Measurements from ENCODE around the gene ZNF534. TPM values are rescaled to one million over a fixed set of nuclear protein-coding genes. Genes with fewer than 3 reads are reported as not detected.

The ZNF534 gene
- total and polyA plus RNA-seq, 9 of the 15 experiments (the other 6 are each of a cell fraction or from before 2014, with no cell fraction given): 0.08 to 0.33 (median 0.22) TPM; not detected in 1

DNA sequence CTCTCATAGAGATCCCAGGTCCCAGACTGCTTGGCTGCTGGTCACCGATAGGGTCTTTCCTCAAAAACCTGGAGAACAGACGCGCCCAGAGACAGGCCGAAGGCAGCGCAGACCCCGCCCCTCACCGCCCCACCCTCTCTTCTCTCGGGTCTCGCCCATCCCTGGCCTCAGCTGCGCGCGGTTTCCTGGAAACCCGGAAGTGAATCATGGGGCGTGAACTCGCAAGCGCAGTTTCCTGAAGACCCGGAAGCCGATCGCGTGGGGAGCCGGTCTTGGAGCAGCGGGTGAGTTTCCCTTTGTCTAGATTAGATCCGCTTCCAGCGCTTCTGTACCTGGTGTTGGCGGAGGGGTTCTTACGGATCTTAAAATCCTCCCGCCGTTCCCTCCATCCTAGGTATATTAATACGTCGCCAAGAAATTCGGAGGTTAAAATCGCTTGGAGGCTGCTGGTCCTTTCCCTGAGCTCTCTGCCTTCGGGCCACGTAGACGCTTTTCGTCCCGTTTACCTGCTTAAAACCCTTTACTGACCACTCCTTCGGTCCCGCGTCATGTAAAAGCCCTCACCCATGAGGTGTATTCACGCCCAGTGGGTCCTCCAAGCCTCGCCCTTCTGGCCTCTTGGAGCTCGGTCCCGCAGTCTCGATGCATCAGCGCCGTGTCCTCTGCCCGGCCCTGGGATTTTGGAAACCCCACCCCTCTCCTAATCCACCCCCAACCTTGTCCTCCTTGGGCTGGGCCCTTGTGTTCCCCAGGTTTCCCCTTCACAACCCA, 24.6 kb downstream of the ZNF534 start, which contains the start of gene ZNF578 (continued):
- TF ChIP-seq, protein P1, sequence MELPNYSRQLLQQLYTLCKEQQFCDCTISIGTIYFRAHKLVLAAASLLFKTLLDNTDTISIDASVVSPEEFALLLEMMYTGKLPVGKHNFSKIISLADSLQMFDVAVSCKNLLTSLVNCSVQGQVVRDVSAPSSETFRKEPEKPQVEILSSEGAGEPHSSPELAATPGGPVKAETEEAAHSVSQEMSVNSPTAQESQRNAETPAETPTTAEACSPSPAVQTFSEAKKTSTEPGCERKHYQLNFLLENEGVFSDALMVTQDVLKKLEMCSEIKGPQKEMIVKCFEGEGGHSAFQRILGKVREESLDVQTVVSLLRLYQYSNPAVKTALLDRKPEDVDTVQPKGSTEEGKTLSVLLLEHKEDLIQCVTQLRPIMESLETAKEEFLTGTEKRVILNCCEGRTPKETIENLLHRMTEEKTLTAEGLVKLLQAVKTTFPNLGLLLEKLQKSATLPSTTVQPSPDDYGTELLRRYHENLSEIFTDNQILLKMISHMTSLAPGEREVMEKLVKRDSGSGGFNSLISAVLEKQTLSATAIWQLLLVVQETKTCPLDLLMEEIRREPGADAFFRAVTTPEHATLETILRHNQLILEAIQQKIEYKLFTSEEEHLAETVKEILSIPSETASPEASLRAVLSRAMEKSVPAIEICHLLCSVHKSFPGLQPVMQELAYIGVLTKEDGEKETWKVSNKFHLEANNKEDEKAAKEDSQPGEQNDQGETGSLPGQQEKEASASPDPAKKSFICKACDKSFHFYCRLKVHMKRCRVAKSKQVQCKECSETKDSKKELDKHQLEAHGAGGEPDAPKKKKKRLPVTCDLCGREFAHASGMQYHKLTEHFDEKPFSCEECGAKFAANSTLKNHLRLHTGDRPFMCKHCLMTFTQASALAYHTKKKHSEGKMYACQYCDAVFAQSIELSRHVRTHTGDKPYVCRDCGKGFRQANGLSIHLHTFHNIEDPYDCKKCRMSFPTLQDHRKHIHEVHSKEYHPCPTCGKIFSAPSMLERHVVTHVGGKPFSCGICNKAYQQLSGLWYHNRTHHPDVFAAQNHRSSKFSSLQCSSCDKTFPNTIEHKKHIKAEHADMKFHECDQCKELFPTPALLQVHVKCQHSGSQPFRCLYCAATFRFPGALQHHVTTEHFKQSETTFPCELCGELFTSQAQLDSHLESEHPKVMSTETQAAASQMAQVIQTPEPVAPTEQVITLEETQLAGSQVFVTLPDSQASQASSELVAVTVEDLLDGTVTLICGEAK (IDR thresholded peaks at IDR 0.05): peak; percentile 84
- TF ChIP-seq, protein P1 (CRISPR knock-in tag; IDR thresholded peaks at IDR 0.05): no peak
- TF ChIP-seq, protein P2, sequence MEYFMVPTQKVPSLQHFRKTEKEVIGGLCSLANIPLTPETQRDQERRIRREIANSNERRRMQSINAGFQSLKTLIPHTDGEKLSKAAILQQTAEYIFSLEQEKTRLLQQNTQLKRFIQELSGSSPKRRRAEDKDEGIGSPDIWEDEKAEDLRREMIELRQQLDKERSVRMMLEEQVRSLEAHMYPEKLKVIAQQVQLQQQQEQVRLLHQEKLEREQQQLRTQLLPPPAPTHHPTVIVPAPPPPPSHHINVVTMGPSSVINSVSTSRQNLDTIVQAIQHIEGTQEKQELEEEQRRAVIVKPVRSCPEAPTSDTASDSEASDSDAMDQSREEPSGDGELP (CRISPR knock-in tag; IDR thresholded peaks at IDR 0.05; ENCODE audit: borderline replicate concordance): peak; percentile 51
- TF ChIP-seq TFAM (CRISPR knock-in tag; conservative IDR thresholded peaks at IDR 0.05) (no peak), NR2C2 (CRISPR knock-in tag; IDR thresholded peaks at IDR 0.05) (peak; percentile 84), NR2C2 (tag; IDR thresholded peaks at IDR 0.05) (peak; percentile 97), PHF8 (IDR thresholded peaks at IDR 0.05; ENCODE audit: borderline replicate concordance, low read length) (peak; percentile 18; the same call in 1 of the 2 replicates), RCOR1 (IDR thresholded peaks at IDR 0.05; ENCODE audit: borderline replicate concordance in 1 of 2, low read depth in 2 of 2, low read length in 2 of 2) (no peak), CXXC5 (CRISPR knock-in tag; IDR thresholded peaks at IDR 0.05) (peak; percentile 60), DIDO1 (tag; IDR thresholded peaks at IDR 0.05; ENCODE audit: low read depth) (0 out of 2 replicates have a peak, but pooled peaks have one; percentile 33), NFE2 (IDR thresholded peaks at IDR 0.05; ENCODE audit: low read depth) (no peak), PML (IDR thresholded peaks at IDR 0.05; ENCODE audit: low read length) (no peak), RBBP5 (IDR thresholded peaks at IDR 0.05; ENCODE audit: borderline replicate concordance, insufficient read depth, low read length, poor library complexity, severe bottlenecking) (no peak), PYGO2 (tag; IDR thresholded peaks at IDR 0.05) (no peak), NFATC3 (IDR thresholded peaks at IDR 0.05) (no peak)
- TF ChIP-seq, protein P3, sequence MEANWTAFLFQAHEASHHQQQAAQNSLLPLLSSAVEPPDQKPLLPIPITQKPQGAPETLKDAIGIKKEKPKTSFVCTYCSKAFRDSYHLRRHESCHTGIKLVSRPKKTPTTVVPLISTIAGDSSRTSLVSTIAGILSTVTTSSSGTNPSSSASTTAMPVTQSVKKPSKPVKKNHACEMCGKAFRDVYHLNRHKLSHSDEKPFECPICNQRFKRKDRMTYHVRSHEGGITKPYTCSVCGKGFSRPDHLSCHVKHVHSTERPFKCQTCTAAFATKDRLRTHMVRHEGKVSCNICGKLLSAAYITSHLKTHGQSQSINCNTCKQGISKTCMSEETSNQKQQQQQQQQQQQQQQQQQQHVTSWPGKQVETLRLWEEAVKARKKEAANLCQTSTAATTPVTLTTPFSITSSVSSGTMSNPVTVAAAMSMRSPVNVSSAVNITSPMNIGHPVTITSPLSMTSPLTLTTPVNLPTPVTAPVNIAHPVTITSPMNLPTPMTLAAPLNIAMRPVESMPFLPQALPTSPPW (CRISPR knock-in tag; IDR thresholded peaks at IDR 0.05): peak; percentile 23; the same call in 1 of the 2 replicates
